A549 (cell line): ENCODE data around the gene KMT2C. TPM values are rescaled to one million over a fixed set of nuclear protein-coding genes. Genes with fewer than 3 reads are reported as not detected.

ENCODE experiments used
- ATAC-seq, 2 experiments: fragments of 200-7000 bp in 1 of 2; fragments of >200 bp in 1 of 2; cut with Nextera tagmentation in 1 of 2; cut with Tn5 transposase in 1 of 2; 3 replicates each; pipeline versions ENCODE4 v1.8.0 to v1.9.1; 2018 to 2020; ENCODE audit warnings: mild to moderate bottlenecking in 1 of 2, moderate library complexity in 1 of 2
- CTCF ChIA-PET: fragments of 300-600 bp; sonication (Branson Sonifier 250); formaldehyde crosslinking; extraction: SDS; loops from one replicate; lab custom pipeline; 2021; ENCODE audit warnings: antibody characterized with exemption, inconsistent platforms; lab: Yijun Ruan, JAX
- POLR2A ChIA-PET: fragments of 350-600 bp; formaldehyde crosslinking; extraction: SDS; loops from one replicate; lab custom pipeline; 2021; ENCODE audit warnings: antibody characterized with exemption, inconsistent platforms; lab: Yijun Ruan, JAX
- DNase-seq, 2 experiments: peaks; one replicate each; pipeline versions ENCODE4 v3.0.0 to v3.0.0-alpha.2; 2011 to 2016; ENCODE audit warnings: low read depth in 1 of 2, low spot score in 1 of 2
- FAIRE-seq: peaks from 2 replicates; lab custom pipeline; 2011; peaks lifted over from hg19 to GRCh38; lab: Jason Lieb, UNC
- H3K27ac ChIP-seq, 2 experiments: fragments of >200 bp; sonication (Bioruptor Twin); formaldehyde crosslinking; 3 replicates each; pipeline ENCODE4 v1.5.1; 2016 to 2017
- H3K4me1 ChIP-seq: fragments of >200 bp; sonication (Bioruptor Twin); formaldehyde crosslinking; 3 replicates; pipeline ENCODE4 v1.6.1; 2016
- H3K4me2 ChIP-seq: fragments of >200 bp; sonication (Bioruptor Twin); formaldehyde crosslinking; 3 replicates; pipeline ENCODE4 v1.6.1; 2016
- H3K4me3 ChIP-seq: fragments of >200 bp; sonication (Bioruptor Twin); formaldehyde crosslinking; 3 replicates; pipeline ENCODE4 v1.5.1; 2016
- H3K9me3 ChIP-seq: fragments of >200 bp; sonication (Bioruptor Twin); formaldehyde crosslinking; 3 replicates; pipeline ENCODE4 v1.6.1; 2016
- CBX8 ChIP-seq: fragments of 200-600 bp; sonication (generic); IDR thresholded peaks from 2 replicates; pipeline ENCODE4 v1.6.1; 2016
- CEBPB ChIP-seq, 2 experiments: fragments of >200 bp in 1 of 2; sonication (Bioruptor Twin) in 1 of 2; formaldehyde crosslinking in 1 of 2; IDR thresholded peaks; 2 replicates each; pipeline ENCODE4 v1.6.1; 2012 to 2016
- CHD4 ChIP-seq: fragments of 200-600 bp; sonication (generic); IDR thresholded peaks from 2 replicates; pipeline ENCODE4 v1.6.1; 2016; ENCODE audit warnings: antibody characterized with exemption, mild to moderate bottlenecking, borderline replicate concordance
- CTCF ChIP-seq: fragments of >200 bp; sonication (Bioruptor Twin); formaldehyde crosslinking; IDR thresholded peaks from 3 replicates; pipeline ENCODE4 v1.5.1; 2016
- EHMT2 ChIP-seq: fragments of 200-600 bp; sonication (generic); IDR thresholded peaks from 2 replicates; pipeline ENCODE4 v1.6.1; 2016; ENCODE audit warnings: antibody characterized with exemption, low read depth, mild to moderate bottlenecking, moderate library complexity
- HDAC2 ChIP-seq: fragments of 200-600 bp; sonication (generic); IDR thresholded peaks from 2 replicates; pipeline ENCODE4 v1.6.1; 2016
- HMGXB4 ChIP-seq: fragments of 250-450 bp; sonication (Bioruptor Pico); IDR thresholded peaks from 2 replicates; pipeline ENCODE4 v1.5.0; 2021; ENCODE audit warnings: mild to moderate bottlenecking, moderate library complexity, borderline replicate concordance
- JUNB ChIP-seq: fragments of >200 bp; sonication (Bioruptor Twin); formaldehyde crosslinking; IDR thresholded peaks from 2 replicates; pipeline ENCODE4 v1.6.1; 2016
- MAX ChIP-seq: IDR thresholded peaks from 2 replicates; pipeline ENCODE4 v1.6.1; 2012
- NPAS2 ChIP-seq: fragments of 250-450 bp; sonication (Bioruptor Pico); IDR thresholded peaks from 2 replicates; pipeline ENCODE4 v1.8.0; 2022; ENCODE audit warnings: mild to moderate bottlenecking, moderate library complexity, borderline replicate concordance
- NR3C1 ChIP-seq: fragments of >200 bp; sonication (Bioruptor Twin); formaldehyde crosslinking; IDR thresholded peaks from 3 replicates; pipeline ENCODE4 v1.6.1; 2017
- PHF8 ChIP-seq: fragments of 200-600 bp; sonication (generic); IDR thresholded peaks from 2 replicates; pipeline ENCODE4 v1.6.1; 2016; ENCODE audit warnings: low read depth, mild to moderate bottlenecking, antibody characterized with exemption, moderate library complexity, borderline replicate concordance
- RCOR1 ChIP-seq: fragments of 150-350 bp; IDR thresholded peaks from 2 replicates; pipeline ENCODE4 v1.6.1; 2014; ENCODE audit warnings: antibody characterized with exemption, low read length, low read depth
- TP53 ChIP-seq: fragments of 250-450 bp; sonication (Bioruptor Pico); IDR thresholded peaks from 2 replicates; pipeline ENCODE4 v1.5.0; 2021; ENCODE audit warnings: mild to moderate bottlenecking, moderate library complexity
- USF2 ChIP-seq: fragments of 450-650 bp; IDR thresholded peaks from 2 replicates; pipeline ENCODE4 v1.6.1; 2014; ENCODE audit warnings: antibody characterized with exemption
- ZFP36 ChIP-seq: fragments of 450-650 bp; IDR thresholded peaks from 2 replicates; pipeline ENCODE4 v1.6.1; 2014; ENCODE audit warnings: borderline replicate concordance; ENCODE audit not compliant: partially characterized antibody
- ZNF302 ChIP-seq: fragments of 250-450 bp; sonication (Bioruptor Pico); IDR thresholded peaks from 2 replicates; pipeline ENCODE4 v1.9.0; 2021; ENCODE audit warnings: inconsistent platforms, mild to moderate bottlenecking, moderate library complexity
- ZSCAN20 ChIP-seq: fragments of 250-450 bp; sonication (Bioruptor Pico); IDR thresholded peaks from 2 replicates; pipeline ENCODE4 v1.8.0; 2022; ENCODE audit warnings: mild to moderate bottlenecking, moderate library complexity
- WGBS: methylation state at CpG from one replicate; pipeline ENCODE4 v1.1.6; 2017; ENCODE audit errors: missing lambda C conversion rate; 5-methylcytosine and 5-hydroxymethylcytosine counted together
- polyA plus RNA-seq, 4 experiments: library from polyadenylated mRNA; depleted of rRNA in 3 of 4; stranded (reverse); fragments of >200 nt; fragmentation: RNase III in 1 of 4; extraction: RNeasy Plus Mini Kit Qiagen cat#74134 plus additional on column Dnase treatment in 1 of 4; gene quantifications; 2 replicates in 3 of 4; 3 replicates in 1 of 4; pipeline ENCODE4 v1.2.3, GENCODE V29; 2011 to 2017
- TF ChIP-seq, protein P1 (sequence below): fragments of 200-600 bp; sonication (generic); IDR thresholded peaks from 2 replicates; pipeline ENCODE4 v1.6.1; 2016; ENCODE audit warnings: antibody characterized with exemption, mild to moderate bottlenecking, moderate library complexity
- TF ChIP-seq, protein P2 (sequence below): fragments of 250-450 bp; sonication (Bioruptor Pico); IDR thresholded peaks from 2 replicates; pipeline ENCODE4 v1.5.0; 2020; ENCODE audit warnings: low read depth, mild to moderate bottlenecking, moderate library complexity

Gene KMT2C
- polyA plus RNA-seq, 2 of the 4 experiments (the other 2 are of a cell fraction) = 4.2 to 13.1 TPM

DNA sequence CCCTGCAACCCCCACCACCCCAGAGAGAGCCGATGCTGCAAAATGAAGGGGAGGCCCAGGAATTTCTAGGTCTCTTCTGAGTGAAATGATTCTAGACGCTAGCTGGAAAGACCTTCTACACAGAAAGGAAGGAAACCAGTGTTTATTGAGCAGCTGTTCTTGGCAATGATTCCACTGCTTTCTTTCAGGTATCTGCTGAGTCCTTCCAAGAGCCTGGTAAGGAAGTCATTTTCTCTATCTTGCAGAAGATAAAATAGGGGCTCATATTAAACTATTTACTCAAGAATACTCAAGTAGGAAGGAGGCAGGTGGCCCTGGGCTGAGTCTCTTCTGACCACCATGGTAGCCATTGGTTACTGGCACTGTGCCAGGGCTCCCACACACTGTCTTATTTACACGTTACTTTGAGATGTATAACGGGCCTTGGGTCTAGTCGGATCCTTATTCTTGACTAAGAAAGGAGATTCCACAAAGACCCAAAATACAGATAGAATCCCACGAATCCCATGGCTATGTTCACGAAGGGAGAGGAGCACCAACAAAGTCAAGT lies 298.3 kb downstream of the KMT2C start (continued):
- TF ChIP-seq, protein P1, sequence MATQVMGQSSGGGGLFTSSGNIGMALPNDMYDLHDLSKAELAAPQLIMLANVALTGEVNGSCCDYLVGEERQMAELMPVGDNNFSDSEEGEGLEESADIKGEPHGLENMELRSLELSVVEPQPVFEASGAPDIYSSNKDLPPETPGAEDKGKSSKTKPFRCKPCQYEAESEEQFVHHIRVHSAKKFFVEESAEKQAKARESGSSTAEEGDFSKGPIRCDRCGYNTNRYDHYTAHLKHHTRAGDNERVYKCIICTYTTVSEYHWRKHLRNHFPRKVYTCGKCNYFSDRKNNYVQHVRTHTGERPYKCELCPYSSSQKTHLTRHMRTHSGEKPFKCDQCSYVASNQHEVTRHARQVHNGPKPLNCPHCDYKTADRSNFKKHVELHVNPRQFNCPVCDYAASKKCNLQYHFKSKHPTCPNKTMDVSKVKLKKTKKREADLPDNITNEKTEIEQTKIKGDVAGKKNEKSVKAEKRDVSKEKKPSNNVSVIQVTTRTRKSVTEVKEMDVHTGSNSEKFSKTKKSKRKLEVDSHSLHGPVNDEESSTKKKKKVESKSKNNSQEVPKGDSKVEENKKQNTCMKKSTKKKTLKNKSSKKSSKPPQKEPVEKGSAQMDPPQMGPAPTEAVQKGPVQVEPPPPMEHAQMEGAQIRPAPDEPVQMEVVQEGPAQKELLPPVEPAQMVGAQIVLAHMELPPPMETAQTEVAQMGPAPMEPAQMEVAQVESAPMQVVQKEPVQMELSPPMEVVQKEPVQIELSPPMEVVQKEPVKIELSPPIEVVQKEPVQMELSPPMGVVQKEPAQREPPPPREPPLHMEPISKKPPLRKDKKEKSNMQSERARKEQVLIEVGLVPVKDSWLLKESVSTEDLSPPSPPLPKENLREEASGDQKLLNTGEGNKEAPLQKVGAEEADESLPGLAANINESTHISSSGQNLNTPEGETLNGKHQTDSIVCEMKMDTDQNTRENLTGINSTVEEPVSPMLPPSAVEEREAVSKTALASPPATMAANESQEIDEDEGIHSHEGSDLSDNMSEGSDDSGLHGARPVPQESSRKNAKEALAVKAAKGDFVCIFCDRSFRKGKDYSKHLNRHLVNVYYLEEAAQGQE = no peak
- TF ChIP-seq, all 56 proteins: peak for 0

- H3K9me3 ChIP-seq = no peaks in the 10 kb centered on the region
- no peaks in the 10 kb centered on the region for H3K4me1 ChIP-seq
- CTCF ChIA-PET = interaction anchor here (0.7 kb wide), 2 partner anchors 210 to 965 kb away, joined by 3 to 4 read pairs; no protein-coding TSS in a partner anchor
- POLR2A ChIA-PET = no interaction called here
- H3K4me3 ChIP-seq = no peak overlapping the region
- no peak for FAIRE-seq
- no peak for TF ChIP-seq ZFP36
- TF ChIP-seq, protein P2, sequence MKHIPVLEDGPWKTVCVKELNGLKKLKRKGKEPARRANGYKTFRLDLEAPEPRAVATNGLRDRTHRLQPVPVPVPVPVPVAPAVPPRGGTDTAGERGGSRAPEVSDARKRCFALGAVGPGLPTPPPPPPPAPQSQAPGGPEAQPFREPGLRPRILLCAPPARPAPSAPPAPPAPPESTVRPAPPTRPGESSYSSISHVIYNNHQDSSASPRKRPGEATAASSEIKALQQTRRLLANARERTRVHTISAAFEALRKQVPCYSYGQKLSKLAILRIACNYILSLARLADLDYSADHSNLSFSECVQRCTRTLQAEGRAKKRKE = no peak
- TF ChIP-seq TP53 (CRISPR knock-in tag) = no peak
- TF ChIP-seq CBX8 = no peak
- no peak for TF ChIP-seq CHD4
- no peak for TF ChIP-seq HMGXB4
- no peak overlapping the region for H3K4me2 ChIP-seq
- no peak overlapping the region for H3K27ac ChIP-seq
- no peak for ATAC-seq
- no peak for DNase-seq
- 93% methylated on average over 9 of the region's 9 CpGs for WGBS
Observed at GRCh38 chr7:152136686-152137085, 299.1 kb downstream of the KMT2C start.

DNA sequence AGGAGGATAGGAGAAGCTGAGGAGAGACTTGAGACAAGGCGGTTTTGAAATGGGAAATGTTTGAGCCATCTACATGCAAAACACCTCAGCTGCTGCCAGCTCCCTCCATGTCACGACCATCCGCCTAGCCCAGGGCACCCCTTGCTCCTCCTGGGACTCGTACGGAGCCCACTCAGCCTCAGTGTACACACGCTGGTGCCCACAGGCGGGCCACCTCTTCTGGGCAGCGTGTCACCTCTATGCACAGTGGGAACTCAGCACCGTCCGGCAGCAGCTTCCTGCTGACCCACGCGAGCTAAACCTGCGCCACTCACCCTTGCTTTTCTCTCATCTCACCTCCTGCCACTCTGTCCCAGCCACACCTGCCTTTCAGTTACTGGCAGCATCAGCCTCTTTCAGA lies 302.0 kb downstream of the KMT2C start:
- 94% methylated on average over 13 of the region's 13 CpGs for WGBS
- FAIRE-seq = no peak
- TF ChIP-seq NPAS2 (CRISPR knock-in tag) = no peak
- TF ChIP-seq MAX = no peak
- no peak for TF ChIP-seq CEBPB (IDR thresholded peaks at IDR 0.05)
- TF ChIP-seq CTCF = no peak
- TF ChIP-seq TP53 (CRISPR knock-in tag) = no peak
- no peak for TF ChIP-seq ZFP36
- no peak for TF ChIP-seq PHF8
- no peak for TF ChIP-seq ZSCAN20
- no peak for TF ChIP-seq NR3C1
- no peak for TF ChIP-seq CHD4
- TF ChIP-seq HMGXB4 = no peak
- no peak for TF ChIP-seq RCOR1
- TF ChIP-seq EHMT2 = no peak
- TF ChIP-seq CBX8 = no peak
- TF ChIP-seq JUNB = no peak
- no peak for TF ChIP-seq USF2
- TF ChIP-seq ZNF302 (CRISPR knock-in tag) = no peak
- TF ChIP-seq HDAC2 = no peak
- no peaks in the 10 kb centered on the region for H3K4me1 ChIP-seq
- no peak overlapping the region for H3K4me2 ChIP-seq
- POLR2A ChIA-PET = no interaction called here
- H3K4me3 ChIP-seq = no peak overlapping the region
- no peak for DNase-seq
- CTCF ChIA-PET = interaction anchor here (0.6 to 2.7 kb wide), 4 partner anchors 9 to 351 kb away, joined by 3 to 10 read pairs (median 6); no protein-coding TSS in a partner anchor
- H3K27ac ChIP-seq = no peak overlapping the region
- no peak; a peak in 1 of 6 replicates for ATAC-seq
- H3K9me3 ChIP-seq = no peaks in the 10 kb centered on the region
